Measurements from ENCODE around the gene OR4D1.
"Not testable (repeated sequence)": the region's sequence is repeated elsewhere in the genome, so short reads cannot be mapped to it uniquely, and the experiment has no call there.

The OR4D1 gene

GRCh38 chr17:58147930-58148434 is at the start of gene OR4D1:
Gene OR4D1, plus strand, starts transcription at chr17:58148384. Its CDS starts 6,770 bp downstream, at chr17:58155154.
- in situ Hi-C loops (cut with HindIII; ENCODE audit: low pct_unique_long_range_greater_than_20kb, low sequenced_read_pairs): no loop called here
- no peak for DNase-seq (ENCODE audit: low read depth in 1 of 2, low spot score in 1 of 2)
- no peak for TF ChIP-seq JUND (IDR thresholded peaks at IDR 0.05; ENCODE audit: low read depth)

DNA sequence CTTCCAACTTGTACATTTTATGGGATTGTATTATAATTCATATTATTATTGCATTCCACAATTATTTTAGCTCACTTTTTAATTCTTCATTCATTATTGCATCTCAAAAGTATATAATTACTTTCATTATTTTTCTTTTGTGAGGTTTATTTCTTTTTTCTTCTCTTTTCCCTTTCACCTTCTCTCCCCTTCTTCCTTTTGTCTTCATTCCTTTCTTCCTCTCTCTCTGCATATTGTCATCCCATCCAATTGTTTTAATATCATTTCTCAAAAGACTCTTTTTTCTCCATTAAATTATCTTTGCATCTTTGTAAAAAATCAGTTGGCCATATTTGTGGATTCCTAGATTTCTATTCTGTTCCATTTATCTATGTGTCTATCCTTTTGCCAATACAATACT is 47.7 kb upstream of the OR4D1 start:
- in situ Hi-C loops (cut with HindIII; ENCODE audit: low pct_unique_long_range_greater_than_20kb, low sequenced_read_pairs): no loop called here
- no peak for TF ChIP-seq JUND (IDR thresholded peaks at IDR 0.05; ENCODE audit: low read depth)
- no peak for DNase-seq (ENCODE audit: low read depth in 1 of 2, low spot score in 1 of 2)

GRCh38 chr17:58101898-58102297 is 46.3 kb upstream of the OR4D1 start:
- DNase-seq (ENCODE audit: low read depth in 1 of 2, low spot score in 1 of 2); in situ Hi-C loops (cut with HindIII; ENCODE audit: low pct_unique_long_range_greater_than_20kb, low sequenced_read_pairs): not testable (repeated sequence)

GRCh38 chr17:58105093-58105492 is 43.1 kb upstream of the OR4D1 start:
- no peak for DNase-seq (ENCODE audit: low read depth in 1 of 2, low spot score in 1 of 2)
- in situ Hi-C loops (cut with HindIII; ENCODE audit: low pct_unique_long_range_greater_than_20kb, low sequenced_read_pairs): no loop called here
- no peak for TF ChIP-seq JUND (IDR thresholded peaks at IDR 0.05; ENCODE audit: low read depth)

DNA sequence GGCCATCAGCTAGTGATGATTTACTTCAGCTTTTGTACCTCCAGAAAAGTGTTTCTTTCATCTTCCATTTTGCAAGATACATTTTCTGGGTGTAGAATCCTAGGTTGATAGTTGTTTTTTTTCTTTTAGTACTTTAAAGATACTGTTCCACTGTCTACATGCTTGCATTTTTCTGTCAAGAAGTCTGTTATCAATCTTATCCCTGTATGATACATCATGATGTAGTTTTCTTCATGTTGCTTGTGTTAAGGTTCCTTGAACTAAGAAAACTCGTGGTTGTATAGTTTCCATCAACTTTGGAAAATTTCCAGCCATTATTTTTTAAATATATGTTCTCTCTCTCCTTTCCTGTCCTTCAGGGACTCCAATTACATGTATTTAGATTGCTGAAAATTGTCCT is 40.9 kb upstream of the OR4D1 start:
- in situ Hi-C loops (cut with HindIII; ENCODE audit: low pct_unique_long_range_greater_than_20kb, low sequenced_read_pairs): no loop called here
- no peak for TF ChIP-seq JUND (IDR thresholded peaks at IDR 0.05; ENCODE audit: low read depth)
- DNase-seq (ENCODE audit: low read depth in 1 of 2, low spot score in 1 of 2): no peak

DNA sequence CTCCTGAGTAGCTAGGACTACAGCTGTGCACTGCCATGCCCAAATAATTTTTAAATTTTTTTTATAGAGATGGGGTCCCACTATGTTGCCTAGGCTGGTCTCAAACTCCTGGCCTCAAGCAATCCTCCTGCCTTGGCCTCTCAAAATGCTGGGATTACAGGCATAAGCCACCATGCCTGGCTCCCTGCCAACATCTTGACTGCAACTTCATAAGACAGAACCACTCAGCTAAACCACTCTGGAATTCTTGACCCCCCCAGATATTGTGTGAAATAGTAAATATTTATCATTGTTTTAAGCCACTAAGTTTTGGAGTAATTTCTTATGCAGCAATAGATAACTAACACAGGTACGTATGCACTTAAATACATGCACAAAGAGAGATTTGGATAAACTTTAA is 39.0 kb upstream of the OR4D1 start:
- TF ChIP-seq JUND (IDR thresholded peaks at IDR 0.05; ENCODE audit: low read depth): no peak
- in situ Hi-C loops (cut with HindIII; ENCODE audit: low pct_unique_long_range_greater_than_20kb, low sequenced_read_pairs): no loop called here
- DNase-seq (ENCODE audit: low read depth in 1 of 2, low spot score in 1 of 2): no peak

DNA sequence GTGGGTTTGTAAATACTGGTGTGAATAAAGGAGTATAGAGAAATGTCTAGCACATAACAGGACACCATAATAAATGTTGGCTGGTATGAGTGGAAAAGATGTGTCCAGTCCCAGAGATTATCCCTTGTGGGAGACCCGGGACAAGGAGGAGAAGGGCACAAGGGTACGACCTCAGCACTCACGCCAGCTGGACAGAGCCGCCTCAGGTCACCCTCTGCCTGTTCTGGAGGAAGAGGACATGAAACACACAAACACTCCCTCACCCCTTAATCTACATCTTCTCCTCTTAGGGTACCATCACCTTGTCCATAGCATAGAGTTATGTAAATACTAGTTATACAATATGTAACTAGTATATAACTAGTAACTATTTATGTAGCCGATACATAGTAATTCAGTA is 38.2 kb upstream of the OR4D1 start:
- DNase-seq (ENCODE audit: low read depth in 1 of 2, low spot score in 1 of 2): no peak
- TF ChIP-seq JUND (IDR thresholded peaks at IDR 0.05; ENCODE audit: low read depth): no peak
- in situ Hi-C loops (cut with HindIII; ENCODE audit: low pct_unique_long_range_greater_than_20kb, low sequenced_read_pairs): no loop called here

DNA sequence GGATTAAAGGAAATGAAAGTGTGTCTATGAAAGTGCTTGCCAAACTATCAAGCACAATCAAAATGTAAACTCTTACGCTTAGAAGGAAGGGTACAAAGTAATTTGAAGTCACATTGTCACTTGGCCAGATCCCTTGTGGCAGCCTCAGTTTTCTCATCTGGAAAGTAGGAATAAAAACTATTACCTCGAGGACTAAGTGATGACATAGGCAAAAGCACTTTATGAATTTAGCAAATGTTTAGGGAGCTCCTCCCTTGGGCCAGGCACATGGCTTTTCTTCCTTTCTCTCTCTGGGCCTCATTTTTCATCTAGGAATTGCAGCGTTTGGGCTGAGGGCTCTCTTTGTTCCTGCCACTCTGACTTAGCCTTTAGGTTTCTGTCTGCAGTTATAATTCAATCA is 36.5 kb upstream of the OR4D1 start:
- no peak for TF ChIP-seq JUND (IDR thresholded peaks at IDR 0.05; ENCODE audit: low read depth)
- in situ Hi-C loops (cut with HindIII; ENCODE audit: low pct_unique_long_range_greater_than_20kb, low sequenced_read_pairs): no loop called here
- no peak for DNase-seq (ENCODE audit: low read depth in 1 of 2, low spot score in 1 of 2)

DNA sequence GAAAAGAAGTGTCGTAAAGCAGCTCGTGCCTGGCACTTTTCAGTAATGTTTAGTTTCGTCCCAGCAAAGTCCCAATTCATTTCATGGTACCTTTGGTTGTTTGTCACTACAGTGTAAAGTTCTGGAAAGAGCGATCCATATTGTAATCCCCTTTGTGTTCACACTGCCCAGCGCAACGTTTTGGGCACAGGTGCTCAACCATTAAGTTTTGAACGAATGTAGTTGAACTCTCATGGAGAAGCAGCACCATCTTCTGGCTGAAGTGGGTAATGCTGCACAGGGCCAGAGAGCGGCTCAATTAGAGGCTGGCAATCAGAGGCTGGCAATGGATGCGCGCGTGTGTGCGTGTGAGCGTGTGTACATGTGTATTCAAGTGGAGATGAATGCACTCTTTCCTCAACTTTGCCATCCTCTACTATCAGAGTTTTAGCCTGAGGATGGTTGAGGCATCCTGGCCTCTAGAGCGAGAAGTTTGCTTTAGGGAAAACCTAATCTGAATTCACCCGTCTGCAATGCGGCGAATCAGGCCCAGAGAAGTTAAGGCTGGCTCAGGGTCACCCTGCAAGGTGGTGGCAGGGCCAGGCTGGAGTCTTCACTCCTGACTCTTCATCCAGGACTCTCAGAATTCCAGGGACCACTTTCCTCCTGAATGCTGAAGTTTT is 35.1 kb upstream of the OR4D1 start:
- DNase-seq (ENCODE audit: low read depth in 1 of 2, low spot score in 1 of 2): peak; percentile 62 to 89
- TF ChIP-seq JUND (IDR thresholded peaks at IDR 0.05; ENCODE audit: low read depth): no peak
- in situ Hi-C loops (cut with HindIII; ENCODE audit: low pct_unique_long_range_greater_than_20kb, low sequenced_read_pairs): no loop called here

DNA sequence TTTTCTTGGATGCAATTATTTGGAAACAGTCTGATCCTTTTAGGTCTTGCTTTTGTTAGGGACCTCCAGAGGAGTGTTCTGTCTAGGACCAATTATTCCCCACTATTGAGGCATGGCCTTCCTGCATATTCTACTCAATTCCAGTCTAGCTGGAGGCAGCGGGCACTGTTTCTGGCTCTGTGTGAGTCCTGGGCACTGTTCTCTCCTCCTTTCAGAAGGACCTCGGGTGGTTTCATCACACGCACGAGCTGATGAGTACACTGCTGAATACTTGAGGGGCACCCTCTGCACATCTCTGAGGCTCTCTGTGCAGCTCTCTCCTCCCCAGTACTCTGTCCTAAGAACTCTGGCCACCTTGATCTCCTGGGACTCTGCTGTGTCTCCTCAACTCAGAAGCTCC is 34.2 kb upstream of the OR4D1 start:
- TF ChIP-seq JUND (IDR thresholded peaks at IDR 0.05; ENCODE audit: low read depth): no peak
- DNase-seq (ENCODE audit: low read depth in 1 of 2, low spot score in 1 of 2): no peak
- in situ Hi-C loops (cut with HindIII; ENCODE audit: low pct_unique_long_range_greater_than_20kb, low sequenced_read_pairs): no loop called here

GRCh38 chr17:58117382-58117781 is 30.8 kb upstream of the OR4D1 start:
- no peak for TF ChIP-seq JUND (IDR thresholded peaks at IDR 0.05; ENCODE audit: low read depth)
- DNase-seq (ENCODE audit: low read depth in 1 of 2, low spot score in 1 of 2): no peak
- in situ Hi-C loops (cut with HindIII; ENCODE audit: low pct_unique_long_range_greater_than_20kb, low sequenced_read_pairs): no loop called here

- DNase-seq (ENCODE audit: low read depth in 1 of 2, low spot score in 1 of 2): no peak
- TF ChIP-seq JUND (IDR thresholded peaks at IDR 0.05; ENCODE audit: low read depth): no peak
- in situ Hi-C loops (cut with HindIII; ENCODE audit: low pct_unique_long_range_greater_than_20kb, low sequenced_read_pairs): no loop called here
Observed at GRCh38 chr17:58119491-58119890, 28.7 kb upstream of the OR4D1 start.

- peak; percentile 64 to 93 for DNase-seq (ENCODE audit: low read depth in 1 of 2, low spot score in 1 of 2)
- in situ Hi-C loops (cut with HindIII; ENCODE audit: low pct_unique_long_range_greater_than_20kb, low sequenced_read_pairs): no loop called here
- TF ChIP-seq JUND (IDR thresholded peaks at IDR 0.05; ENCODE audit: low read depth): no peak
Observed at GRCh38 chr17:58120195-58120822, 27.9 kb upstream of the OR4D1 start.

Measured in T47D (cell line).